HG03571 (cell line): ENCODE results near the gene ITSN2.

Source experiments
- ATAC-seq: cut with Tn5 transposase; IDR thresholded peaks from one replicate; pipeline ENCODE4 v1.9.1; 2021; ENCODE audit not compliant: unreplicated experiment

ITSN2 gene

GRCh38 chr2:24337890-24338289 lies 22.4 kb downstream of the ITSN2 start:
- no peak for ATAC-seq

- no peak for ATAC-seq
These were observed 23.5 kb downstream of the ITSN2 start for GRCh38 chr2:24336811-24337210.

- ATAC-seq: no peak
These were observed 26.1 kb downstream of the ITSN2 start for GRCh38 chr2:24334245-24334633.

GRCh38 chr2:24332791-24333540 lies 27.4 kb downstream of the ITSN2 start:
- no peak for ATAC-seq

- ATAC-seq: no peak
These were observed 30.2 kb downstream of the ITSN2 start for GRCh38 chr2:24330161-24330560.

- no peak for ATAC-seq
These were observed 30.6 kb downstream of the ITSN2 start for GRCh38 chr2:24329700-24330099.

- no peak for ATAC-seq
These were observed 32.3 kb downstream of the ITSN2 start for GRCh38 chr2:24328010-24328409.

GRCh38 chr2:24317491-24317920 lies 42.8 kb downstream of the ITSN2 start:
- ATAC-seq: no peak

GRCh38 chr2:24315669-24316068 lies 44.7 kb downstream of the ITSN2 start:
- ATAC-seq: peak; percentile 70

- ATAC-seq: no peak
These were observed 46.3 kb downstream of the ITSN2 start for GRCh38 chr2:24313744-24314632.

- no peak for ATAC-seq
These were observed 52.4 kb downstream of the ITSN2 start for GRCh38 chr2:24307961-24308360.

GRCh38 chr2:24304631-24305030 lies 55.7 kb downstream of the ITSN2 start:
- ATAC-seq: no peak

GRCh38 chr2:24304098-24304497 lies 56.2 kb downstream of the ITSN2 start:
- no peak for ATAC-seq

- no peak for ATAC-seq
These were observed 58.7 kb downstream of the ITSN2 start for GRCh38 chr2:24301599-24301998.

- no peak for ATAC-seq
These were observed 62.7 kb downstream of the ITSN2 start for GRCh38 chr2:24297663-24298062.

GRCh38 chr2:24287171-24287570 lies 73.2 kb downstream of the ITSN2 start:
- no peak for ATAC-seq

- ATAC-seq: no peak
These were observed 74.7 kb downstream of the ITSN2 start for GRCh38 chr2:24285484-24286152.

GRCh38 chr2:24280645-24281044 lies 79.7 kb downstream of the ITSN2 start:
- ATAC-seq: no peak

- ATAC-seq: no peak
These were observed 80.2 kb downstream of the ITSN2 start for GRCh38 chr2:24280161-24280560.

GRCh38 chr2:24276349-24276899 lies 83.9 kb downstream of the ITSN2 start:
- no peak for ATAC-seq

- ATAC-seq: no peak
These were observed 85.5 kb downstream of the ITSN2 start for GRCh38 chr2:24274809-24275208.
